Caco-2 (cell line): ENCODE results near the gene TRIM17. TPM values are rescaled to one million over a fixed set of nuclear protein-coding genes. Genes with fewer than 3 reads are reported as not detected.
"Not testable (repeated sequence)": the region's sequence is repeated elsewhere in the genome, so short reads cannot be mapped to it uniquely, and the experiment has no call there.

Source experiments
- BruUV-seq: library from RNA; stranded (reverse); fragments of 400-500 nt; replicated peaks from 2 replicates; lab custom pipeline; 2021; lab: Mats Ljungman, UMichigan
- CTCF ChIA-PET: fragments of 300-600 bp; sonication (Branson Sonifier 250); formaldehyde crosslinking; loops from one replicate; lab custom pipeline; 2022; ENCODE audit warnings: antibody characterized with exemption; lab: Charles Lee
- POLR2A ChIA-PET: fragments of 300-600 bp; sonication (Branson Sonifier 250); formaldehyde crosslinking; loops from one replicate; lab custom pipeline; 2022; ENCODE audit warnings: antibody characterized with exemption; lab: Charles Lee
- DNase-seq, 2 experiments: peaks; one replicate each; pipeline versions ENCODE4 v3.0.0 to v3.0.0-alpha.2; 2020 to 2022
- H3K27me3 ChIP-seq: replicated peaks from 2 replicates; pipeline ENCODE4 v1.6.0; 2011; ENCODE audit warnings: low read length; ENCODE audit not compliant: control insufficient read depth, insufficient read depth
- H3K36me3 ChIP-seq: 2 replicates; pipeline ENCODE4 v1.5.1; 2011; ENCODE audit warnings: low read length; ENCODE audit not compliant: control insufficient read depth, insufficient read depth
- H3K4me1 ChIP-seq: fragments of 250-450 bp; sonication (Bioruptor Pico); 2 replicates; pipeline ENCODE4 v1.5.1; 2020; ENCODE audit warnings: mild to moderate bottlenecking
- H3K4me3 ChIP-seq: 2 replicates; pipeline ENCODE4 v1.5.1; 2011; ENCODE audit warnings: low read depth, mild to moderate bottlenecking, control low read depth, low read length
- H3K9me3 ChIP-seq: fragments of 250-450 bp; sonication (Bioruptor Pico); 2 replicates; pipeline ENCODE4 v1.5.1; 2020; ENCODE audit warnings: mild to moderate bottlenecking, moderate library complexity
- H3K27ac Mint-ChIP-seq: one replicate; pipeline ENCODE4 v1.8.0; 2022; ENCODE audit warnings: mixed read lengths; ENCODE audit not compliant: unreplicated experiment
- H3K27me3 Mint-ChIP-seq: one replicate; pipeline ENCODE4 v1.8.0; 2022; ENCODE audit warnings: mixed read lengths; ENCODE audit not compliant: insufficient read depth, unreplicated experiment
- H3K36me3 Mint-ChIP-seq: one replicate; pipeline ENCODE4 v1.8.0; 2022; ENCODE audit warnings: mild to moderate bottlenecking, mixed read lengths; ENCODE audit not compliant: insufficient read depth, unreplicated experiment
- H3K4me1 Mint-ChIP-seq: one replicate; pipeline ENCODE4 v1.8.0; 2022; ENCODE audit warnings: low read depth, mixed read lengths; ENCODE audit not compliant: unreplicated experiment
- H3K4me3 Mint-ChIP-seq: one replicate; pipeline ENCODE4 v1.8.0; 2022; ENCODE audit warnings: mild to moderate bottlenecking, moderate library complexity, mixed read lengths; ENCODE audit not compliant: unreplicated experiment
- H3K9me3 Mint-ChIP-seq: one replicate; pipeline ENCODE4 v1.8.0; 2022; ENCODE audit warnings: mixed read lengths; ENCODE audit not compliant: unreplicated experiment
- intact Hi-C: fragments of 100-400 bp; cut with micrococcal nuclease; formaldehyde crosslinking; loops from one replicate; pipeline ENCODE4 v1.10.0; 2022; ENCODE audit not compliant: unreplicated experiment
- total RNA-seq: library from RNA; stranded (reverse); gene quantifications from 2 replicates; pipeline ENCODE4 v1.2.3, GENCODE V29; 2022
- TF ChIP-seq, protein P1 (sequence below), 2 experiments: fragments of 200-600 bp in 1 of 2; IDR thresholded peaks; 1 replicate in 1 of 2; 2 replicates in 1 of 2; pipeline versions ENCODE4 v1.5.1 to v1.8.0; 2011 to 2022; ENCODE audit warnings: antibody characterized with exemption in 1 of 2, control low read depth in 1 of 2, inconsistent platforms in 1 of 2, low read depth in 1 of 2, low read length in 1 of 2, mild to moderate bottlenecking in 1 of 2, moderate library complexity in 1 of 2; ENCODE audit not compliant: insufficient read depth in 1 of 2, severe bottlenecking in 1 of 2, unreplicated experiment in 1 of 2

Gene TRIM17
- total RNA-seq, 1 experiment from 2014 or later, result 4.0 TPM

DNA sequence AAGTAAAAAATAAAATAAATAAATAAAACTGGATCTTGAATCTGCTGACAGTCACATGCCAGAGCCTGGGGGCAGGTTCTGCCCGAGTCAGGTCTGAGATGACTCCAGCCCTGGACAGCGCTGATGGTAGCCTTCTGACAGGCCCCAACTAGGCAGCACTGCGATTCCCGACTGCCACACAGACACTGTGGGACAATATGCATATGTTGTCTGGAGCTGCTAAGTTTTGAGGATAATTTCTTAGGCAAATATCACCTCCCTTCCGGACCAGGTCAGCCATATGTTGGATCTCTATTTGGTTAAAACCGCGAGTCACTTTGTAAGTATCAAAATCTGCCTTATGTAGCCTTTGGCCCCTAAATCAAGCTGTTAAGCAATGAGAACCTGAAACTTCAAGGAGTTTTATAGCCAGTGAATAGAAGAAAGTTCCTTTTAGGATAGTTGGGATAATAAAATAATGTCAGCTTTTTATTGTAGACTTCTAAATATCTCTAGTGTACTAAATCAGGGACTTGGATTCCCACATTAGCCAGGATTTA is 20.8 kb upstream of the TRIM17 start:
- TF ChIP-seq, protein P1, sequence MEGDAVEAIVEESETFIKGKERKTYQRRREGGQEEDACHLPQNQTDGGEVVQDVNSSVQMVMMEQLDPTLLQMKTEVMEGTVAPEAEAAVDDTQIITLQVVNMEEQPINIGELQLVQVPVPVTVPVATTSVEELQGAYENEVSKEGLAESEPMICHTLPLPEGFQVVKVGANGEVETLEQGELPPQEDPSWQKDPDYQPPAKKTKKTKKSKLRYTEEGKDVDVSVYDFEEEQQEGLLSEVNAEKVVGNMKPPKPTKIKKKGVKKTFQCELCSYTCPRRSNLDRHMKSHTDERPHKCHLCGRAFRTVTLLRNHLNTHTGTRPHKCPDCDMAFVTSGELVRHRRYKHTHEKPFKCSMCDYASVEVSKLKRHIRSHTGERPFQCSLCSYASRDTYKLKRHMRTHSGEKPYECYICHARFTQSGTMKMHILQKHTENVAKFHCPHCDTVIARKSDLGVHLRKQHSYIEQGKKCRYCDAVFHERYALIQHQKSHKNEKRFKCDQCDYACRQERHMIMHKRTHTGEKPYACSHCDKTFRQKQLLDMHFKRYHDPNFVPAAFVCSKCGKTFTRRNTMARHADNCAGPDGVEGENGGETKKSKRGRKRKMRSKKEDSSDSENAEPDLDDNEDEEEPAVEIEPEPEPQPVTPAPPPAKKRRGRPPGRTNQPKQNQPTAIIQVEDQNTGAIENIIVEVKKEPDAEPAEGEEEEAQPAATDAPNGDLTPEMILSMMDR (IDR thresholded peaks at IDR 0.05; ENCODE audit: insufficient read depth in 1 of 2, low read depth in 1 of 2, low read length in 1 of 2, severe bottlenecking in 1 of 2, unreplicated experiment in 1 of 2), result no peak
- H3K36me3 ChIP-seq, result no peaks in the 10 kb centered on the region
- no peak overlapping the region for H3K27ac Mint-ChIP-seq
- POLR2A ChIA-PET, result interaction anchor here (0.6 kb wide), 1 partner anchor 533 kb away, joined by 3 read pairs; no protein-coding TSS in a partner anchor
- no TSS peak for BruUV-seq
- CTCF ChIA-PET, result no interaction called here
- H3K27me3 Mint-ChIP-seq, result no peaks in the 10 kb centered on the region
- peaks cover 24% of the 10 kb centered on the region for H3K4me1 Mint-ChIP-seq
- intact Hi-C loops, result no loop called here
- no peaks in the 10 kb centered on the region for H3K27me3 ChIP-seq
- H3K36me3 Mint-ChIP-seq, result peaks cover 13% of the 10 kb centered on the region
- no peaks in the 10 kb centered on the region for H3K9me3 ChIP-seq
- no peaks in the 10 kb centered on the region for H3K9me3 Mint-ChIP-seq
- DNase-seq, result no peak
- no peak overlapping the region for H3K4me3 Mint-ChIP-seq
- H3K4me3 ChIP-seq, result no peak overlapping the region
- peaks cover 32% of the 10 kb centered on the region for H3K4me1 ChIP-seq

- peaks cover 13% of the 10 kb centered on the region for H3K36me3 Mint-ChIP-seq
- Histone ChIP-seq H3K27me3 (no peaks in the 10 kb centered on the region), H3K4me1 (peaks cover 36% of the 10 kb centered on the region), H3K4me3 (no peak overlapping the region), H3K36me3 (no peaks in the 10 kb centered on the region; the same call in 1 of the 2 replicates), H3K9me3 (no peaks in the 10 kb centered on the region)
- H3K27me3 Mint-ChIP-seq, result no peaks in the 10 kb centered on the region
- intact Hi-C loops, result no loop called here
- no peak for DNase-seq
- TF ChIP-seq, protein P1 (IDR thresholded peaks at IDR 0.05; ENCODE audit: insufficient read depth in 1 of 2, low read depth in 1 of 2, low read length in 1 of 2, severe bottlenecking in 1 of 2, unreplicated experiment in 1 of 2), result no peak
- ChIA-PET CTCF (no interaction called here), POLR2A (interaction anchor here (1.2 to 1.3 kb wide), 2 partner anchors 23 to 28 kb away, joined by 3 to 6 read pairs; a partner anchor contains a TSS)
- no peak overlapping the region for H3K4me3 Mint-ChIP-seq
- H3K9me3 Mint-ChIP-seq, result no peaks in the 10 kb centered on the region
- peaks cover 26% of the 10 kb centered on the region for H3K4me1 Mint-ChIP-seq
- peak overlapping the region; percentile 94 for H3K27ac Mint-ChIP-seq
- BruUV-seq, result no TSS peak
Observed at GRCh38 chr1:228434689-228435088, 18.0 kb upstream of the TRIM17 start.

DNA sequence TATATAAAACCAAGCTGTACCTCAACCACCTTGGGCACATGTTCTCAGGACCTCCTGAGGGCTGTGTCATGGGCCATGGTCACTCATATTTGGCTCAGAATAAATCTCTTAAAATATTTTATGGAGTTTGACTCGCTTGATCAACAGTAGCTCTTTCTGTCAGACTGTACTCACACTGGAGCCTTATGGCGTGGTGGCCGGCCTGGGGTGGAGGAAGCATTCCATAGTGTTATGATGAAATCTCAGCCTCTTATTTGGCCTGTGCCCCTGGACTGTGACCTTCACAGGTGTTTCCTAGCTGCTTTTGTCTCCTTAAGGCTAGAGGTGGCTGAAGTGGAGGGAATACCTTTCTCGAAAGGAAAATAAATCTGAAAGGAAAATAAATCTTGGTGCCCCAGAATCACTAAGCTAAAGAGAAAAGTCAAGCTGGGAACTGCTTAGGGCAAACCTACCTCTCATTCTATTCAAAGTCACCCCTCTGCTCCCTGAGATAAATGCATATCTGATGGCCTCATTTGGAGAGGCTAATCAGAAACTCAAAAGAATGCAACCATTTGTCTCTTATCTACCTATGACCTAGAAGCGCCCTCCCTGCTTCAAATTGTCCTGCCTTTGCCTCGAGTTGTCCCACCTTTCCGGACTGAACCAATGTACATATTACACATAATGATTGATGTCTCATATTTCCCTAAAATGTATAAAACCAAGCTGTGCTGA is 16.8 kb upstream of the TRIM17 start:
- H3K27ac Mint-ChIP-seq, result peak overlapping the region; percentile 94
- H3K9me3 Mint-ChIP-seq, H3K27me3 ChIP-seq, BruUV-seq, H3K36me3 ChIP-seq, H3K9me3 ChIP-seq, H3K4me3 ChIP-seq, H3K27me3 Mint-ChIP-seq: not testable (repeated sequence)
- peaks cover 26% of the 10 kb centered on the region for H3K4me1 Mint-ChIP-seq
- intact Hi-C loops, result loop anchor here (1.0 to 2.0 kb wide), 2 partner anchors 17 to 26 kb away; partner anchors contain the start of gene TRIM17
- H3K4me3 Mint-ChIP-seq, result peak overlapping the region; percentile 62
- ChIA-PET POLR2A (interaction anchor here (0.7 to 2.2 kb wide), 8 partner anchors 10 to 351 kb away, joined by 3 to 32 read pairs (median 4); partner anchors contain the start of gene TRIM11), CTCF (interaction anchor here (0.7 to 1.1 kb wide), 4 partner anchors 9 to 27 kb away, joined by 3 to 7 read pairs (median 4); partner anchors contain the start of gene TRIM11)
- peaks cover 13% of the 10 kb centered on the region for H3K36me3 Mint-ChIP-seq
- peak; percentile 82 to 85 for DNase-seq
- H3K4me1 ChIP-seq, result peaks cover 39% of the 10 kb centered on the region
